Stimulated activated CD8-positive, alpha-beta memory T cell treated with anti-CD3 and anti-CD28 coated beads, Interleukin-12 subunit alpha, Interleukin-12 subunit beta, amount 100 ng/mL, for 1 hour (primary cell): ENCODE data around the gene TUBGCP4.
A peak's percentile ranks its signal among the peaks of the same experiment; 100 is the strongest.
"Not testable (repeated sequence)": the region's sequence is repeated elsewhere in the genome, so short reads cannot be mapped to it uniquely, and the experiment has no call there.

ENCODE experiments used
- DNase-seq: peaks from one replicate; pipeline ENCODE4 v3.0.0-alpha.2; 2020; ENCODE audit warnings: low read depth

Gene TUBGCP4

GRCh38 chr15:43370975-43371974 is at the start of gene TUBGCP4, which contains the start of gene ZSCAN29:
TUBGCP4 (plus strand) TSS chr15:43371101; CDS start chr15:43371355, 254 bp downstream.
ZSCAN29 (minus strand) TSS chr15:43371043; CDS start chr15:43369913, 1,130 bp downstream.
- DNase-seq: peak; percentile 62

GRCh38 chr15:43325039-43325684 is 45.7 kb upstream of the TUBGCP4 start:
- no peak for DNase-seq

- peak; percentile 4 for DNase-seq
Measured at GRCh38 chr15:43329217-43329959, 41.5 kb upstream of the TUBGCP4 start.

GRCh38 chr15:43329960-43330779 is 40.7 kb upstream of the TUBGCP4 start, which contains the start of gene LCMT2:
LCMT2 (minus strand) TSS chr15:43330573; CDS start chr15:43330489, 84 bp downstream.
- peak; percentile 87 for DNase-seq

GRCh38 chr15:43330780-43331087 is 40.2 kb upstream of the TUBGCP4 start:
- DNase-seq: no peak

- DNase-seq: no peak
Measured at GRCh38 chr15:43346305-43346704, 24.6 kb upstream of the TUBGCP4 start.

GRCh38 chr15:43347114-43347513 is 23.8 kb upstream of the TUBGCP4 start:
- no peak for DNase-seq

GRCh38 chr15:43352693-43353382 is 18.1 kb upstream of the TUBGCP4 start:
- DNase-seq: no peak

- no peak for DNase-seq
Measured at GRCh38 chr15:43360821-43361220, 10.1 kb upstream of the TUBGCP4 start.

- no peak for DNase-seq
Measured at GRCh38 chr15:43361313-43361903, 9.5 kb upstream of the TUBGCP4 start.

- DNase-seq: no peak
Measured at GRCh38 chr15:43370310-43370974, 459 bp upstream of the TUBGCP4 start.

- DNase-seq: no peak
Measured at GRCh38 chr15:43376017-43376705, 5.3 kb downstream of the TUBGCP4 start.

- no peak for DNase-seq
Measured at GRCh38 chr15:43378601-43379000, 7.7 kb downstream of the TUBGCP4 start.

GRCh38 chr15:43382310-43382709 is 11.4 kb downstream of the TUBGCP4 start:
- no peak for DNase-seq

GRCh38 chr15:43383070-43383469 is 12.2 kb downstream of the TUBGCP4 start:
- no peak for DNase-seq

- DNase-seq: no peak
Measured at GRCh38 chr15:43390723-43391122, 19.8 kb downstream of the TUBGCP4 start.

GRCh38 chr15:43393592-43393991 is 22.7 kb downstream of the TUBGCP4 start:
- DNase-seq: not testable (repeated sequence)

- DNase-seq: no peak
Measured at GRCh38 chr15:43402255-43402654, 31.4 kb downstream of the TUBGCP4 start.

GRCh38 chr15:43403616-43404015 is 32.7 kb downstream of the TUBGCP4 start:
- DNase-seq: no peak
